Measurements from ENCODE around the gene SF3B3.

- TF ChIP-seq POLR2A (IDR thresholded peaks at IDR 0.05) = no peak
- TF ChIP-seq CTCF (IDR thresholded peaks at IDR 0.05) = no peak
These were observed 68.0 kb downstream of the SF3B3 start for GRCh38 chr16:70591615-70592014.
